Amygdala (tissue), 56 donors: ENCODE results near the gene DNM3.
A peak's percentile ranks its signal among the peaks of the same experiment; 100 is the strongest.

Experiments
- DNase-seq, 56 donors: peaks; one replicate each; lab custom pipeline; 2025; lab: John Stamatoyannopoulos, UW

DNM3 gene

DNA sequence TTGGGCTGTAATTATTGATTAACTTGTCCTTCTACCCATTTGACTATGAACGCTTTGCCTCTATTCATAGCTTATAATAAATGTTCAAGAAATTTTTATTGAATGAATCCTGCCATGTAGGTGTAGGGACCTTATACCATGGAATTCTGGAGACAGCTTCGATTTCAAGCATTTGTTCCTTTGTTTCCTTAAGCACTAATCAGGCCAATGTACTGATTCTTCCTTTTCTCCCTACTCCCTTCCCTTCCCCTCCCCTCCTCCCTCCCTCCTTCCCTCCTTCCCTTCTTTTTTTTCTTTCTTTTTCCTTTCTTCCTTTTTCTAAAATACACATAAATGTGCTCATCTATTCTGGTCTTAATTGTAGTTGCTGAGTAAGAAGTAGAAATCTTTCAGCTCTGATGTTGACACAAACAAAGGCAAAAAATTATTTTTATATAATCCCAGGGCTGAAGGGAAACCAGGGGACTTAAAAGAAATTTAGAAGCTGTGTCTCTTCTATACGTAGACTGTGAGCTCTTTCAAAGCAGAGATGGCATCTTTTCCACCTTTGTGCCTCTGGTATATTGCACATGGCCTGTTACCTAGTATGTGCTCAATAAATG, 24.9 kb upstream of the DNM3 start:
- DNase-seq: no peak

DNA sequence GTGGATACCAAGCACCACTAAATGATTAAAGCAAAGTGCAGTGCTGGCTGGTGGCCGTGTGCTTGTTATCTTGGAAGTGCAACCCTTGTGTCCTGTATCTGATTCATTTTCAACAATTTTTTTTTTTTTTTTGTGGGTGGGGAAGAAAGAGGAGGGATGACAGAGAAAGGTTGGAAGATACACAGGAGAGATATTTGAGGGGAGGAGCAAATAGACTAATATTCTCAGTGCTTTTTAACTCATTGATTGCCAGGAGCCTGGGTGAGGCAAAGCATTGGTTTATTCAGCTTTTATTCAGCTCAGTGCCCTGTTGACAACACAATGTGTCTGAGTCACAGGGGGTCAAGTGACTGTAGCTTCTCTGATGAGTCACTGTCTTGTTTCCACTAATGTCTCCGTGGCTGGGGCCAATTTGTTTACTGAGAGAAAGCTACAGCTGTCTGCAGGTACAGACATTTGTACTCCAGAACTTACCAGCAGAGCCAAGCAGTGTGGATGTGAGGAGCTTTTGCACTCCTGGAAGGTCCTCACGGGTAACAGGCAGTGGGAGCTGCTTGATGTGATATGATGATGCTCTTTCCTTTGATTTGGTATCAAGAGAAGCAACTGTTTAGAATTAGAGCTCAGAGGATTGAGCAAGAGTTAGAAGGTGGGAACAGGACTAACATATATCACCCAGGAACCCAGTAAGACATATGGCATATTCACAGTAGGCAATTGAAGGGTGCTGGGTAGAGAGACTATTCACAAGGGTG, 23.6 kb upstream of the DNM3 start:
- peak in 15 of 56 donors; percentile 1 to 71 (median 11) for DNase-seq

DNA sequence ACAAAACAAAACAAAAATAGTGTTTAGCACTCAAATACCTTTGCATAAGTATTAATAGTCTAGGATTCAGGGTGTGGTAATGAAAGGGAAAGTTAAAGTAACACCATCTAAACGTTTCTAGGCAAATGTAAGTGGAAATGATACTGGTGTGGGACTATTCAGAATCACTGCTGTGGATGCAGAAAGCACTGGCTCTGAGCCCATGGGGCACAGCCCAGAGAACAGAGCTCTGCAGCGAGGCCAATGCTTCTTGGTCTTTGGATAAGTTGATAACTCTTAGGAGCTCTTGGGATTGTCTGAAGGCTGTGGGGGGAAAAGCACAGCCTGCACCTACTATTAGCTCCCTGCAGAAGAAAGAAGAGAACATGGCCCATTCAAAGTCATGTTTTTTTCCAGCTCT, 21.4 kb upstream of the DNM3 start:
- peak in 14 of 56 donors; percentile 3 to 64 (median 18) for DNase-seq

DNA sequence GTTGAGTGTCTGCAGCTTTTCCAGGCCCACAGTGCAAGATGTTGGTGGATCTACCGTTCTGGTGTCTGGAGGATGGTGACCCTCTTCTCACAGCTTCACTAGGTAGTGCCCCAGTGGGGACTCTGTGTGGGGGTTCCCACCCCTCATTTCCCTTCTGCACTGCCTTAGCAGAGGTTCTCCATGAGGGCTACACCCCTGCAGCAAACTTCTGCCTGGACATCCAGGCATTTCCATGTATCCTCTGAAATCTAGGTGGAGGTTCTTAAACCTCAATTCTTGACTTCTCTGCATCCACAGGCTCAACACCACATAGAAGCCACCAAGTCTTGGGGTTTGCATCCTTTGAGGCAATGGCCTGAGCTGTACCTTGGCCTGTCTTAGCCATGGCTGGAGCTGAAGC, 14.3 kb upstream of the DNM3 start:
- DNase-seq: no peak

DNA sequence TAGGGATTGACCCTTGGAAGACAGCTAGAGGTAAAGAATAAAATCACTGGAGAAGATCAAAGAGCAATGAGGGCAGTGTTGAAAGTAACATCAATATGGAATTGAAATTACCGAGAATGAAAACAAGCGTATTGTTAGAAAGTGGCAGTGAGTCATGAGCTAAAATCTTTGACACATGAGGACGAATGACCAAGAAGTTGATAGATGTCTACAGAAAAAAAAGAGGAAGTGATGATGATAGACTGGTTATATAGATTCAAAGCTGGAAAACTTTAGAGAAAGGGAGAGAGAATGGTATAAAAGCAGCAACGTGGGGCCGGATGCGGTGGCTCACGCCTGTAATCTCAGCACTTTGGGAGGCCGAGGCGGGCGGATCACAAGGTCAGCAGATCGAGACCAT, 12.5 kb upstream of the DNM3 start:
- DNase-seq: no peak

DNA sequence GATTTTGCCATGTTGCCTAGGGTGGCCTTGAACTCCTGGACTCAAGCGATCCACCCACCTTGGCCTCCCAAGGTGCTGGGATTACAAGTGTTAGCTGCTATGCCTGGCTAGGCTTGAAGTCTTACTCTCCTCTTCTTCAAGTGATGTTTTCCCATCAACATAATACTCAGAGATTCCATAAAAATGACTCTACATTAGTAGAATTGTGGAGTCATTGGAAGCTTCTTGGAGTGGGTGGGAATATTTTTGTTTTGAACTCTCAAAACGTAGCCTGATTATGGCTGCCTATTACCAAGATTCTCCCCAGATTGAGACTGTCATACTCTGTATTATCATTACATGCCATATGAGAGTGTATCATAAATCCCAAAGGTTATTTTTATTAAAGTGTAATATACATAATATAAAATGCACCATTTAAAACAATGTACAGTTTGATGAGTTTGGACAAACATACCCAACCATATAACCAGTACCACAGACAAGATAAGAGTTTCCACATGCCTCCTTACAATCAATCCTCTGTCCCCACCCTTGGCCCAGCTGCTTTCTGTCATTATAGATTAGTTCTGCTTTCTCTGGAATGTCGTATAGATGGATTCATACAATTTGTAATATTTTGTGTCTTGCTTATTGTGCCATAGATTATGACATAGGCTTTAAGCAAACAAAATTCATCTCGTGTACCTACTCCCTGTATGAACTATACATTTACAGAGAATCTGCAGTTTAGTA, 8.0 kb upstream of the DNM3 start:
- no peak for DNase-seq

DNA sequence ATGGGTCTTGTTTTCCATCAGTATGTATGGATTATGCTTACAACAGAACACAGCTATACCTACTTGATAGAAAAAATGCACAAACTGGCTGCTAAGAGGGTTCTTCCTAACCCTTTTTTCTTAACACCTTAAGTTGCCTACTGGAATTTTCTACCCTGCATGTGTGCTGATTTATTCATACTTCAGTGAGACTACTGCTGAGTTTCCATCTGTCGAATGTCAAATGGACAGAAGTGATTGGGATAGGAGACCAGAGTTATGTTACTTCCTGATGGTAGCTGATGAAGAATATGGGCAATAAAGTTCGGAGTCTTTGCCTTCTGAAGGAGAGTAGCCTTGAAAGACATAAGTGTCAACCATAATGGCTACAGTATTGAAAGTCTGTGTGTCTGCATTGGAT, 6.5 kb upstream of the DNM3 start:
- no peak for DNase-seq

DNA sequence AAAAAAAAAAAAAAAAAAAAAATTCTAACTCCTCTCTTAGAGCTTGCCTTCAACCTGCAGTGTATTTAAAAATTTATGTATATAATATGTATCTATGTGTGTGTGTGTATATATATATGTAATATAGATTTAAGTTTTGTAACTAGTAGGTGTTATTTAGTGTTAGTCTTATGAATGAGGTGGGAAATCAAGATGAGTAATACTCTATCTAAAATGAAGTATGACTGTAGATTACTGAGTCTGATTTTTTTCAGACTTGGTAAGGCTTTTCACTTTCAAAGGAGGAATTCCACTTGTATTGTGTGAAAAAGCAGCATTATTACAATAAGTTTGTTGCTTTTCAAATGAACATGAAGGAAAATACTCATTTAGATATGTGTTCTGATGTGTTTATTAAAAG, 5.4 kb upstream of the DNM3 start:
- no peak for DNase-seq

DNA sequence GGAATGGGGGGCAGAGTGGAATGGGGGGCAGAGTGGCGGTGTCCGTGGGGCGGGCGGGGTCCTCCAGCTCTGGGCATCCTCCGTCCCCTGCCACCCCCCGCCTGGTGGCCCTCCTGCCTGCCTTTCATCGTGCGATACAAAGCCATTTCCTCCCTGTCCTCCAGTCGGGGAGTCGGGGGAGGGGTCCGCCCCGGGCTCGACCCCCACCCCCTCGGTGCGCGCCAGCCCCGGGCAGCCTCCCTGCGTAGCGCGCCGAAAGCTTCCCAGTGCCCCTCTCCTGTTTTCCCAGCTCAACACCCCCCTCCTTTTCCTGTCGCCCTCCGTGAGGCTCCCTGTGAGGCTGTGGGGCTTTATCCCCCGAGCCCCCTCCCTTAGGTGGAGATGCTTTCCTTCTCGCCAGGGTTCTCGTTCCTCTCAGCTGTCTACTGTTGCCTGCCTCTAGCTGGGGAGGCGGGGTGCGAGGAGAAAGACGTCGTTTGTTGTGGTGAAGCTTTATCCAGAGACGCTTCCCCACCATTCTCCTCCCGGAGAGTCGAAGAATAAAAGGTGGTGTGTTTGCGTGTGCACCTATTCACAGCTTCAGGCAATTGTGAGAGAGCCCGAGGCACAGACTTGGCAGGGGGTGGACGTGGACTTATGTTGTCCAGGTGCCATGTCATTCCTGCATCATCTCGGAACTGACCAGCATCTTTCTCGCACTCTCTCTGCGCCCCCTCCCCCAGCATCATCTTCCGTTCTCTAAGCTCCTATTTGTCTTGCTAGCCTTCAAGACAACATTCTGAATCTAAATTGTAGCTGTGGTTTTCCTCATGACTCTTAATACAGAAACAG, 848 bp downstream of the DNM3 start:
- peak in 48 of 56 donors; percentile 10 to 81 (median 44) for DNase-seq

DNA sequence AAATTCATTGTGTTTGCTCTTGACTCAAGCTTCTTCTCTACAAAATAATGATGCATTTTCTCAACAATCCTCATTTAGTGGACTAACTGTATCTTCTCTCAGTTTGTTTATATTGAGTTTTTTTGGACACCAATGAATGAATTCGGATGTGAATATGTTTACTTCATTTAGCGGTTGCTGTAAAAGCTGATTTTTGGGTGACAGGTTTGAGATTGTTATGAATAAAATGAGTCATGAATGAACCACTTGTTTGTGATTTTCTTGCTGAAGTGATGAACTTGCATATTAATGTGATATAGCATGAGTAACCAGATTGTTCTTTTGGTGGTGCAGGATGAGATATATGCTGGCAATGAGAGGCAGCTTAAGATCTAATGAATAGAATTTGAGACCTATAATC, 3.1 kb downstream of the DNM3 start:
- no peak for DNase-seq

DNA sequence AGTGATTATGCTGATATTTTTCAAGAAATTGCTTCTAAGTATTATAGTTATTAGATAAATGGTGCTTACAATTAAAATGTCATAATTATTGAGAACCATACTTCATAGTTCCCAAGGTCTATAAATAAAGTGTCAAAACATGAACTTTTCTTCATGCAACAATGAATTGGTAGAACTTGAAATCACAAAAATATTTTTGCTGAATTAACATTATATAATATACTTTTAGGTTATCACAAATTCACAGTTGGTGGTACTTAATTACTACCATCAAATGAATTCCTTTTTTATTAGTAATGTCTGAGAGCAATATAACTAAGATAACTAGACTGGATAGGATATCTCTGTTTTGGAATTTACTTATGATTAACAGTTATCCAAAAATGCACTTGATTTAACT, 4.7 kb downstream of the DNM3 start:
- no peak for DNase-seq

DNA sequence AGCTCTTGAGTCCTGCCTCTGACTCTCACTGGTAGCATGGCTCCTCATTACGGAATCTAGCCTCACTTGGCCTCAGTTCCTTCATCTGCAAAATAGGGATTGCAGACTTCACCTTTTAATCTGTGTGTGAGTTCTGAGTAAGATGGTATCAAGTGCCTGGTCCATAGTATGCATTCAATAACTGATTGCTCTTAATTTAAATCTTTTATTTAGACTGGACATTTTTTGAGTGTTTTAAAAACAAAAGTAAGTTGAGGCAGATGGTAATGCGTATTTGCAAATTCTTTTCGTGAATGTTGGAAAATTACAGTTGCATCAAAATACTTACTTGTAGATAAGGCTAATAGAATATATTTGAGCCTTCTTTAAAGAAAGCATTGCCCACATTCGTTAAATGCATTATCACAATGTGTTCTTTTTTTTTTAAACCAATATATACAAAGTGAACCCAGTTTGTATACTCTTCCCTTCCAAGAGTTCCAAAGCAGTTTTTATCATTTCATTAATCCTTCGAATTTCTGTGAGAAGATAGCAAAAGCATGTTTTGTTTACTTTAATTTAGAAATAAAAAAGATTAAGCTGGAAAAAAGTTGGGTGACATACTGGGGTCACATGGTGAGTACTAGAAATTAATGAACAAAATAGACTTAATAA, 8.1 kb downstream of the DNM3 start:
- no peak for DNase-seq

DNA sequence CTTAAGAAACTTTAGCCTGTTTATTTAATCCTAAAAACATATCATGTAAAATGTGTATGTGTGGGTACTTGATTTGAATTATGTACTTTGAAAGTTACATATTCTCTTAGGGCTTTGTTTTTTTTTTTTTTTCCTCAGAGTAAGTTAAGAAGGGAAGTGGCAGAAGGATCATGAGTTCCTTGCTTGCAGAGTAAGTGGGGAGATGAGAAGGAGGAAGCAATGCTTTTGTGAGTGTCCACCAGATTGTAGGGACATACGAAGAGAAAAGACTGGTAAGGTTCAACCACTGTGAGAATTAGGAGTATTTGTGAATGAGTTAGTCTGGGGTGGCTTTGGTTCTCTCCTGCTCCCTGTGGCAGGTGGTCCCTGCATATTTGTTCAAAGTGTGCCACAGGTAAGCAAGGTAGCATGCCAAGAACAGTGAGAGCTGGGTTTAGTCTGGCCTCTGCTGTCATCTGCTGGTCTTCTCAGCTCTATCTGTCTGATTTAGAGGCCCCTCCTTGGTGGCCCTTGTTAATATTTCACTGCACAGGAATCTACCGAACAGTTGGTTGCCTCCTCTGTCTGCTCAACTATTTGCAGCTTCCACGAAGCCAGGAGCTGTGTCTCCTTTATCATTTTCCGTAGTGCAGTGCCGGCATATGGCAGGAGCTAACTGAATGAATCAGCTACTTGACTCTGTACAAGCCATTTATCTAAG, 9.5 kb downstream of the DNM3 start:
- peak in 1 of 56 donors; percentile 0 for DNase-seq

DNA sequence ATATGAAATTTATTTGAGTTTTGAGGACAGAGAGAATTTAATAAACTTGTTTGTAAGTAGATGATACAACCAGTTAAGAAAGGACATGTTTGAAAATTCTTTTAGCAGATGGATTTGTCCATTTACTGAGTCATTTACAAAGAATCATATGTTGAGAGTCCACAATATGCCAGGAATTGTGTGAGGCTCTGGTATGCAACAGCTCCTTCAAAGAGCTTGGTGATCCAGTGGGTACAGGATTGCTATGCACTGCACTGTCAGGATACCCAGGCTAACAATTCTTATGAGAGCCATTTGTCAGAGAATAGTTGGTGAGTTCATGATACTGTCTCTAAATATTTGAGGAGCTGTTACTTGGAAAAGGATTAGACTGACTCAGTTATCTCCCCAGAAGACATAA, 11.0 kb downstream of the DNM3 start:
- DNase-seq: no peak

DNA sequence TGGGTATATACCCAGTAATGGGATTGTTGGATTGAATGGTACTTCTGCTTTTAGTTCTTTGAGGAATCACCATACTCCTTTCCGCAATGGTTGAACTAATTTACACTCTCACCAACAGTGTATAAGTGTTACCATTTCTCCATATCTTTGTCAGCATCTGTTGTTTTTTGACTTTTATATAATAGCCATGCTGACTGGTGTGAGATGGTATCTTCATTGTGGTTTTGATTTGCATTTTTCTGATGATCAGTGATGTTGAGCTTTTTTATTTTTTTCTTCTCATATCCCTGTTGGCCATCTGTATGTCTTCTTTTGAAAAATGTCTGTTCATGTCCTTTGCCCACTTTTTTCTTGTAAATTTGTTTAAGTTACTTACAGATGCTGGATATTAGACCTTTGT, 14.1 kb downstream of the DNM3 start:
- DNase-seq: no peak

DNA sequence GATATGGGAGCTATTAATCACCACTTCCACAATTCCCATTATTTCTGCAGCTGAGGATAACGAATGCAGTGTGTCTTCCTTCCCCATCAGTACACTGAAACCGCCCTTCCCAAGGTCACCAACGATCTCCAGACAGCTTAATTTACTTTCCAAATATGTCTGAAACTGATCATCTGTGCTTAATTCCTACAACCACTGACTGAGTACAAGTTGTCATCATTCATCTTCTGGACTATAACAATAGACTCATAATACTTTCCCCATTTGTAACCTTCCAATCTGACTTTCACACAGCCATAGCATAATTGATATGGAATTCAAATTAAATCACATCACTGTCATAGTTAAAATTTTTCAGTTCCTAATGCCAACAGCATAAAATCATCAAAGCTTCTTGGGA, 17.4 kb downstream of the DNM3 start:
- no peak for DNase-seq

DNA sequence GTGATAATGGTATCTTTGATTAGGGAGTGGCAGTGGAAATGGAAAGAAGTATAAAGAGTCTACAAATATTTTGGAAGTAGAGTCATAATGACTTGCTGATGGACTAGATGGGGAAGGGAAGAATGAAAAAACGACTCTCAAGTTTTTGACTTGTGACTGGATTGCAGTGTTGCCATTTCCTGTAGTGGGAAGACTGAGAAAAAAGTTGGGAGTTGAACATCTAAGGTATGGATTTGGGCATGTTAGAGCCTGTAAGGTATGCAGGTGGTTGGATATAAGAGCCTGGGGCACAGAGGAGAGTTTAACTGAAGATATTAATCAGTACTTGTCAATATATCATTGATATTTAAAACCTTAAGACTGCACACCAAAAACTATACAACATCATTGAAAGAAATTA, 19.4 kb downstream of the DNM3 start:
- no peak for DNase-seq

DNA sequence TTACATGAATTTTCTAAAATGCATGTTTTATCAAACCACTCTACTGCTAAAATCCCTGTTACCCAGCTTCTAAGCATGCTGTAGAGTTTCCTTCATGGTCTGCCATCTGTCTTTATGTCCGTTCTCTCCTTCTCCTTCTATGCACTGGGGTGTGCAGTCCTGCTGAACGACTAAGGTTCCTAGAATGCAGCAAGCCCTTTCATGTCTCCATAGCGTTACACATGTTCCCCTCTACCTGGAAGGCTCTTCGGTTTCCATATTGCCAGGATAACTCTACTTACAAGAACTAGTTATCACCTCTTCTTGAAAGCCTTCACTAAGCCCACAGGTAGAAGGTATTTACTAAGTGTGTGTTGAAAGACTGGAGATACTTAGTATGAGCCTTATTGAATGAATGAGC, 22.2 kb downstream of the DNM3 start:
- no peak for DNase-seq

DNA sequence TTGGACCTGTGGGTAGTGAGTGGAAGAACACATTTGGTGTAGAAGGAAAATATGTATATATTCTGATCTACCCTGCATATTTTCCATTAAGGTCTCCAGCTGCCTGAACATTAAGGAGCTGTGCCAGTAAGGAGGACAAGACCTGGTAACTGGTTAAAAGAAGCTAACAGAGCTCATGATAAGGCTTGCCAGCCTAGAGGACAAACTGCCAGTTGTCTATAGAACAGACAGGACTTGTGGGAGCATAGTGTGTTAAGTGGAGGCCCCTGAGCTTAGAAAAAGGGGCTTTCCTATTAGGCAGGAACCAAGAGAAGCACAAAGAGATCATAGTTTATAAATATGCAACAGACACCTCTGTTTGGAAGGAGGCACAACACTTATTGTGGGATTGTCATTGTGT, 23.0 kb downstream of the DNM3 start:
- DNase-seq: no peak

DNA sequence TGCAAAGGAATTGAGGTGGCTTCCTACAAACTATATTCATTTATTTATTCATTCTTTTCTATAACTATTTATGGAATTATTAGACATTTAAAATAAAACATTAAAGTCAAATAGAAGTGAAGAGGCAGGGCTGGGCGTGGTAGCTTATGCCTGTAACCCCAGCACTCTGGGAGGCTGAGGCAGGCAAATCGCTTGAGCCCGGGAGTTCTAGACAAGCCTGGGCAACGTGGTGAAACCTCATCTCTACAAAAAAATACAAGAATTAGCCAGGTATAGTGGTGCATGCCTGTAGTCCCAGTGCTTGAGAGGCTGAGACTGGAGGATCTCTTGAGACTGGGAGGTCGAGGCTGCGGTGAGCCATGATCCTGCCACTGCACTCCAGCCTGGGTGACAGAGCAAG, 23.8 kb downstream of the DNM3 start:
- DNase-seq: no peak
